ENCODE measurements around the gene RUFY4.
"Not testable (repeated sequence)": the region's sequence is repeated elsewhere in the genome, so short reads cannot be mapped to it uniquely, and the experiment has no call there.

GRCh38 chr2:218044599-218044998 is 24.5 kb upstream of the RUFY4 start:
- not testable (repeated sequence) for TF ChIP-seq POLR2A (IDR thresholded peaks at IDR 0.05; ENCODE audit: low read length); CHD2 (IDR thresholded peaks at IDR 0.05; ENCODE audit: low read length, partially characterized antibody); RNF2 (IDR thresholded peaks at IDR 0.05; ENCODE audit: borderline replicate concordance, low read depth); REST (IDR thresholded peaks at IDR 0.05); CEBPB (IDR thresholded peaks at IDR 0.05); CTCF (IDR thresholded peaks at IDR 0.05)

Data from A549 (cell line).